ENCODE results near the gene CD109.
A peak's percentile ranks its signal among the peaks of the same experiment; 100 is the strongest.

The CD109 gene

DNA sequence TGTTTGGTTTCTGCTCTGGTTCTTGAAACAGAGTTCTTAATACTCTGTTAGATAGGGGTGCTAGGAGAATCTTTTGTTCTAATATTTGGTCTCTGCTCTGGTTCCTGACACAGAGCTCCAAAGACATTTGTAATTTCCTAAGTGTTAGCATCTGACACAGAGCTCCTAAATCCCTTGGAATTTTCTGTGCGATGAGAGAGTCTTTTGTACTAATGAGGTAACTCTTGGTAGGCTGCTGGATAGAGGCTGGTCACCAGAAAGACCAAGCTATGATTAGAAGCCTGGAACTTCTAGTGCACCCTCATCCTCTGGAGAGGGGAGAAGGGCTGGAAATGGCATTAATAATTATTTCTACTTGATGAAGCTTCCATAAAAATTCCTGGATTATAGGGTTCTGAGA is 7.7 kb upstream of the CD109 start:
- H3K4me3 ChIP-seq (replicated peaks in 1 of 2; ENCODE audit: low read depth in 2 of 2, low read length in 2 of 2) = no peak overlapping the region
- TF ChIP-seq, protein P1, sequence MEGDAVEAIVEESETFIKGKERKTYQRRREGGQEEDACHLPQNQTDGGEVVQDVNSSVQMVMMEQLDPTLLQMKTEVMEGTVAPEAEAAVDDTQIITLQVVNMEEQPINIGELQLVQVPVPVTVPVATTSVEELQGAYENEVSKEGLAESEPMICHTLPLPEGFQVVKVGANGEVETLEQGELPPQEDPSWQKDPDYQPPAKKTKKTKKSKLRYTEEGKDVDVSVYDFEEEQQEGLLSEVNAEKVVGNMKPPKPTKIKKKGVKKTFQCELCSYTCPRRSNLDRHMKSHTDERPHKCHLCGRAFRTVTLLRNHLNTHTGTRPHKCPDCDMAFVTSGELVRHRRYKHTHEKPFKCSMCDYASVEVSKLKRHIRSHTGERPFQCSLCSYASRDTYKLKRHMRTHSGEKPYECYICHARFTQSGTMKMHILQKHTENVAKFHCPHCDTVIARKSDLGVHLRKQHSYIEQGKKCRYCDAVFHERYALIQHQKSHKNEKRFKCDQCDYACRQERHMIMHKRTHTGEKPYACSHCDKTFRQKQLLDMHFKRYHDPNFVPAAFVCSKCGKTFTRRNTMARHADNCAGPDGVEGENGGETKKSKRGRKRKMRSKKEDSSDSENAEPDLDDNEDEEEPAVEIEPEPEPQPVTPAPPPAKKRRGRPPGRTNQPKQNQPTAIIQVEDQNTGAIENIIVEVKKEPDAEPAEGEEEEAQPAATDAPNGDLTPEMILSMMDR (IDR thresholded peaks at IDR 0.05; ENCODE audit: low read depth, low read length) = no peak
- no peak for DNase-seq (ENCODE audit: low read depth in 2 of 2)

DNA sequence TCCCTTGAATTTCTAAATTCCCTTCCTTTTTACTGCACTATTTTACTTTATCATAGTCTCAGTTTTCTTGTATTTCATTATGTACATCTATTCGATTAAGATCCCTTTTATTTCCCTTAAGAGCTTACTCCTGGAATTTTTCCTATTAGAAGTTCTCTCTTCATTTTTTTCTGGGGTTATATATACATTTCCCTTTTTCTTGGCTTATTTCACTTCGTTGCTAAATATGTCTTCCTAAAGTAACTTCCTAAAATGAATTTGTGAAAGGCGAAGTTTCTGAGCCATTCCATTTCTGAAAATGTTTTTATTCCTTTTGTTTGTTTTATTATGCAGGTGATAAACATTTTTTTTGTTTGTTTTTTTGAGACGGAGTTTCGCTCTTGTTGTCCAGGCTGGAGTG is 5.9 kb upstream of the CD109 start:
- no peak for DNase-seq (ENCODE audit: low read depth in 2 of 2)
- TF ChIP-seq, protein P1 (IDR thresholded peaks at IDR 0.05; ENCODE audit: low read depth, low read length) = no peak
- no peak overlapping the region for H3K4me3 ChIP-seq (replicated peaks in 1 of 2; ENCODE audit: low read depth in 2 of 2, low read length in 2 of 2)

DNA sequence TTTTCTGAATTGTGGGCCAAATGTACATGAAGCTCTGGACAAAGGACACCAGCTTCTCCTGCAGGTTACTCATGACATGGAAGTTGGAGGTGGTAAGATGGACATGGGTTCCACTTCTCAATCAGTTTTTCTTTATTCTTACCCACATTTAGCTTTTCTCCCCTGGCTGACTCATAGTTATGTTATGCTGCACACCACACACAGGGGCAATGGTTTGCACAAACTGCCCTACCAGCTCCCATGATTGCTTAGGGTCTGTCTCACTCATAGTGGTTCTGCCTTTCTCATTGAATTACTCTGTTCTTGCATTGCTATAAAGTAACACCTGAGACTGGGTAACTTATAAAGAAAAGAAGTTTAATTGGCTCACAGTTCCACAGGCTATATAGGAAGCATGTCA is 4.5 kb upstream of the CD109 start:
- DNase-seq (ENCODE audit: low read depth in 2 of 2) = peak; percentile 5 to 32
- TF ChIP-seq, protein P1 (IDR thresholded peaks at IDR 0.05; ENCODE audit: low read depth, low read length) = no peak
- no peak overlapping the region for H3K4me3 ChIP-seq (replicated peaks in 1 of 2; ENCODE audit: low read depth in 2 of 2, low read length in 2 of 2)

DNA sequence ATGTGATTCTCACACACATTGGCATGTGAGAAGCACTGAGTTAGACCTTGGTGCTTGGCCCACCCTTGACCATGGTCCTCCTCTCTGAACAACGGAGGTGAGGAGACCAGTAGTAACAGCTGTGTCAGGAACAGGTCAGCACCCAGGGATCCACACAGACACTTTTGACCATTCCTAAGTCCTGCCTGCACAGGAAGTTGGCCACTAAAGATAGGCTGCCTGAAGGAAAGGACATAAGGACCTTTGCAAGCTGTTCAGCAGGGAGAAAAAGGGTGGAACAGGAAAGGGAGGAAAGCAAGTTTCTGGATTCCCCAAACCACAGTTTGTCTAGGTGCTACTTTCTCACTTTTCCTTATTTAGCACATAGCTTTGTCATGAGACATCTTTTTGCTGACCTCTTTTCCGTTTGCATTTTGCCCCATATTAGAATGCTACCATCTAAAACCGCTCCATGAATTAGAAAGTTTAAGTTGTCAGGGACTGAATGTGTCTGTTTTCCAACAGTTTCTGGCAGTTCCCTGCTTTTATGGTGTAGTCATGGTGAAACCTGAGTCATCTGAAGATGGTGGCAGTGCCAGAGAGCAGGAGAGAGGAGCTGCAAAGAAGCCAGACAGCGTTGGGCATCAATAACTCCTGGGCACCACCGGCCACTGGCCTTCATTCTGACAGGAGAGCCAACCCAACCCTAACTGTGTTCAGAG is 1.1 kb upstream of the CD109 start:
- DNase-seq (ENCODE audit: low read depth in 2 of 2) = peak; percentile 54 to 63
- no peak overlapping the region for H3K4me3 ChIP-seq (replicated peaks in 1 of 2; ENCODE audit: low read depth in 2 of 2, low read length in 2 of 2)
- TF ChIP-seq, protein P1 (IDR thresholded peaks at IDR 0.05; ENCODE audit: low read depth, low read length) = no peak

DNA sequence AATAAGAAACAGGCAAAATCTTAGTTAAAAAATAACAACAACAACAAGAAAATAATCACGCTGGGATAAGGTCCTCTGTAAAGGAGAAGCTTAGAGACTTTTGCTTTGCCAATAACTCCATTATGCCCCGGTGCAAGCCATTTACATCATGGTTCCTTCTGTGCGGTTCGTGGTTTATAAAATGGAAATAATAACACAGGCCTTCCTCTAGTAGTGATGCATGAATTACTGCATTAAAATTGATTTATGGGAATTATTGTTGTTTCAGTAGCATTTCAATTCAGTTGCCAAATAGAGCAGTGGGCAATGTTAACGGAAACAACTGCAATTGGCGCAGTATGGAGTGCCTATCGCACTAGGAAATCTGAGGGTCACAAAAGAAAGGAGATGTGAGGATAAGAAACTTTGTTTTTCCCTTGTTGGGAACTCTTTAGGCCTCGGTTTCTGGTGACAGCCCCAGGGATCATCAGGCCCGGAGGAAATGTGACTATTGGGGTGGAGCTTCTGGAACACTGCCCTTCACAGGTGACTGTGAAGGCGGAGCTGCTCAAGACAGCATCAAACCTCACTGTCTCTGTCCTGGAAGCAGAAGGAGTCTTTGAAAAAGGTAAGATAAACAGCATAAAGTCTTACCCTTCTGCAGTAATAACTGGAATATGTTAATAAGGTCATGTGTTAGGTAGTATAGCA is 1.1 kb downstream of the CD109 start:
- H3K4me3 ChIP-seq (replicated peaks in 1 of 2; ENCODE audit: low read depth in 2 of 2, low read length in 2 of 2) = peak overlapping the region; percentile 51 to 61
- TF ChIP-seq, protein P1 (IDR thresholded peaks at IDR 0.05; ENCODE audit: low read depth, low read length) = no peak

DNA sequence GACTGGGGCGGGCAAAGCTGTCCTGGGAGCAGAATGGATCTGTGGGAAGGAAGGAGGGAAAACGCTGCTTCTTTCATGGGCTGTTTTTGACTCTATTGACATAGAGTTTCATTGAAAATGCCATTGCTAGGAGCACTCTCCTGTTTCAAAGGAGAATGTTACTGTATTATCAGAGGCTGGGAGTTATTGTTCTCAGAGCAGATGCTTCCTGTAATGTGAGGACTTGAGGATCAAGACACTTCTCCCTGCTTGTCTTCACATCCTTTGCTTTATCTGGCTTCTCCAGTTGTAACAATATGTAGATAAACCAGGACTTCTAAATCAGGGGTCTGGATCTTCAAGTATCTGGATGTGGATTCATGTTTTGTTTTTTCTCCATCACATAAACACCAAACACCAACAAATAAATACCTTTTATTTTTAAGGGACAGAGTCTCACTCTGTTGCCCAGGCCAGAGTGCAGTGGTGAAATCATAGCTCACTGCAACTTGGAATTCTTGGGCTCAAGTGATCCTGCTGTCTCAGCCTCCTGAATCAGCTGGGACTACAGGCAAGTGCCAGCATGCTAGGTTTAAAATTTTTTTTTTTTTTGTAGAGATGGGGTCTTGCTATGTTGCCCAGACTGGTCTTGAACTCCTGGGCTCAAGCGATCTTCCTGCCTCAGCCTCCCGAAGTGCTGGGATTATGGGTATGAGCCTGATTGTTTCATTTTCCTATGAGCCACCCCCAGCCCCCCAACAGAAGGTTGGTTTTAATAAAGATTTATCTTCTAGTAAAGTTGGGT is 3.9 kb downstream of the CD109 start:
- TF ChIP-seq, protein P1 (IDR thresholded peaks at IDR 0.05; ENCODE audit: low read depth, low read length) = no peak
- H3K4me3 ChIP-seq (replicated peaks in 1 of 2; ENCODE audit: low read depth in 2 of 2, low read length in 2 of 2) = no peak overlapping the region
- peak; percentile 21 to 35 for DNase-seq (ENCODE audit: low read depth in 2 of 2)

More for the DNA sequence above, 1.1 kb downstream of the CD109 start:
- DNase-seq (ENCODE audit: low read depth in 2 of 2) = no peak

Data from cardiac fibroblast (primary cell).